SK-N-SH treated with all-trans-retinoic acid at 6 μM for 48 hours (cell line): ENCODE results near the gene TMPO.
"Not testable (repeated sequence)": the region's sequence is repeated elsewhere in the genome, so short reads cannot be mapped to it uniquely, and the experiment has no call there.

Experiments
- ATAC-seq: fragments of 200-7000 bp; cut with Tn5 transposase; 3 replicates; pipeline ENCODE4 v1.9.1; 2020; ENCODE audit warnings: mild to moderate bottlenecking, moderate library complexity
- ISL1 ChIP-seq: fragments of 250-450 bp; sonication (Bioruptor Pico); IDR thresholded peaks from 2 replicates; pipeline ENCODE4 v2.1.2; 2022; ENCODE audit warnings: mild to moderate bottlenecking, moderate library complexity
- RARB ChIP-seq: fragments of 250-450 bp; sonication (Bioruptor Pico); IDR thresholded peaks from 2 replicates; pipeline ENCODE4 v1.8.0; 2021; ENCODE audit warnings: mild to moderate bottlenecking, moderate library complexity

The TMPO gene

DNA sequence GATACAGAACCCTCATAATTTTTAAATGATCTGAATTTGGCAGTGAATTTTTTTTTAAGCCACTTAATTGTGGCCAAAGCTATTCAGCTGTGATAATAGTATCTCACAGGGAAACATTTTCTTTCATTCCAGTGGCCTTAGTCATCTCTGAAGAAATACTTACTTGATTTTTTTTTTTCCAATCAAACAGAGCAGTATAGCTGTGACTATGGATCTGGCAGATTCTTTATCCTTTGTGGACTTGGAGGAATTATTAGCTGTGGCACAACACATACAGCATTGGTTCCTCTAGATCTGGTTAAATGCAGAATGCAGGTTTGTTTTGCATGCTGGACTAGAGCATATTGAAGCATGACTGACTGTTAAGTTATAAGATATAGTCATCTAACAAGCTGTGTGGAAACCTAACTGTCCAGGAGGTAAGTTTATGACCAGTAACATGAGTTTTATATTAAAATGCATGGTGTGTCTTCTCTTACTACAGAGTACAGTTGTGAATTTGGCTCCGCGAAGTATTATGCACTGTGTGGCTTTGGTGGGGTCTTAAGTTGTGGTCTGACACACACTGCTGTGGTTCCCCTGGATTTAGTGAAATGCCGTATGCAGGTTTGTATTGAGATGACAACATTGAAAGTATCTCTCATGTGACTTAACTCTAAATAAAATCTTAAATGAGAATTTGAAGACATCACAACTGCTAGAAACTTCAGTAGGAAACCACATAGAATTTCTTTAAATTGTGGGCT, 80.0 kb downstream of the TMPO start:
- peak; percentile 18 for ATAC-seq
- peak; percentile 71 for TF ChIP-seq ISL1
- TF ChIP-seq RARB (CRISPR knock-in tag) = no peak
- TF ChIP-seq, all 23 proteins: peak for 1

DNA sequence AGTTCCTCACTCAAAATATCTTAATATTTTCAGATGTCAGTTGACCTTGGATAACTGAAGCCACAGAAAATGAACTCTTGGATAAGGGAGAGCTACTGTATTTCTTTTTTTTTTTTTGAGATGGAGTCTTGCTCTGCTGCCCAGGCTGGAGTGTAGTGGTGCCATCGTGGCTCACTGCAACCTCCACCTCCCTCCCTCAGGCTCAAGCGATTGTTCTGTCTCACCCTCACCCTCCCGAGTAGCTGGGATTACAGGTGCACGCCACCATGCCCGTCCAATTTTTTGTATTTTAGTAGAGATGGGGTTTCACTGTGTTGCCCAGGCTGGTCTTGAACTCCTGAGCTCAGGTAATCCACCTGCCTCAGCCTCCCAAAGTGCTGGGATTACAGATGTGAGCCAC, 81.9 kb downstream of the TMPO start:
- ATAC-seq = not testable (repeated sequence)
